Measurements from ENCODE around the gene PREX1.

Gene PREX1

DNA sequence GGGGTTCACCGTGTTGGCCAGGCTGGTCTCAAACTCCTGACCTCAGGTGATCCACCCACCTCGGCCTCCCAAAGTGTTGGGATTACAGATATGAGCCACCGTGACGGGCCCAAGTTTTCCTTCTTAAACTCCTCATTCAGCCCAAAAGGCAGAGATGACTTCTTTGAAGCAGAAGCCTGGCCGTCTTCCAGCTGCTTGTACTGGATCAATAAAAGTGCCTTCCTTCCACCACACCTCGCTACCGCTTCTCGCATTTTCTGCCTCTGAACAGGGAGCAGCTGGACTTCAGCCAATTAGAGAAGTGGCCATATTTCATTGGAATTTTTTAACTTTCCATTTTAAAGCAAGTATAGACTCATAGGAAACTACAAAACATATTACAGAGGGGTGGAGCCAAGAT lies 241.1 kb downstream of the PREX1 start:
- no peak overlapping the region for H3K4me3 ChIP-seq (ENCODE audit: low read depth, low read length)
- TF ChIP-seq, protein P1, sequence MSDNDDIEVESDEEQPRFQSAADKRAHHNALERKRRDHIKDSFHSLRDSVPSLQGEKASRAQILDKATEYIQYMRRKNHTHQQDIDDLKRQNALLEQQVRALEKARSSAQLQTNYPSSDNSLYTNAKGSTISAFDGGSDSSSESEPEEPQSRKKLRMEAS (IDR thresholded peaks at IDR 0.05; ENCODE audit: low read depth, low read length), result no peak
- TF ChIP-seq POLR2A (IDR thresholded peaks at IDR 0.05; ENCODE audit: extremely low read depth, insufficient read length) (no peak), MYC (IDR thresholded peaks at IDR 0.05; ENCODE audit: low read depth, low read length) (no peak)
- TF ChIP-seq, protein P2, sequence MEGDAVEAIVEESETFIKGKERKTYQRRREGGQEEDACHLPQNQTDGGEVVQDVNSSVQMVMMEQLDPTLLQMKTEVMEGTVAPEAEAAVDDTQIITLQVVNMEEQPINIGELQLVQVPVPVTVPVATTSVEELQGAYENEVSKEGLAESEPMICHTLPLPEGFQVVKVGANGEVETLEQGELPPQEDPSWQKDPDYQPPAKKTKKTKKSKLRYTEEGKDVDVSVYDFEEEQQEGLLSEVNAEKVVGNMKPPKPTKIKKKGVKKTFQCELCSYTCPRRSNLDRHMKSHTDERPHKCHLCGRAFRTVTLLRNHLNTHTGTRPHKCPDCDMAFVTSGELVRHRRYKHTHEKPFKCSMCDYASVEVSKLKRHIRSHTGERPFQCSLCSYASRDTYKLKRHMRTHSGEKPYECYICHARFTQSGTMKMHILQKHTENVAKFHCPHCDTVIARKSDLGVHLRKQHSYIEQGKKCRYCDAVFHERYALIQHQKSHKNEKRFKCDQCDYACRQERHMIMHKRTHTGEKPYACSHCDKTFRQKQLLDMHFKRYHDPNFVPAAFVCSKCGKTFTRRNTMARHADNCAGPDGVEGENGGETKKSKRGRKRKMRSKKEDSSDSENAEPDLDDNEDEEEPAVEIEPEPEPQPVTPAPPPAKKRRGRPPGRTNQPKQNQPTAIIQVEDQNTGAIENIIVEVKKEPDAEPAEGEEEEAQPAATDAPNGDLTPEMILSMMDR (IDR thresholded peaks at IDR 0.05; ENCODE audit: low read depth, low read length), result no peak
- DNase-seq (ENCODE audit: low read depth), result no peak

DNA sequence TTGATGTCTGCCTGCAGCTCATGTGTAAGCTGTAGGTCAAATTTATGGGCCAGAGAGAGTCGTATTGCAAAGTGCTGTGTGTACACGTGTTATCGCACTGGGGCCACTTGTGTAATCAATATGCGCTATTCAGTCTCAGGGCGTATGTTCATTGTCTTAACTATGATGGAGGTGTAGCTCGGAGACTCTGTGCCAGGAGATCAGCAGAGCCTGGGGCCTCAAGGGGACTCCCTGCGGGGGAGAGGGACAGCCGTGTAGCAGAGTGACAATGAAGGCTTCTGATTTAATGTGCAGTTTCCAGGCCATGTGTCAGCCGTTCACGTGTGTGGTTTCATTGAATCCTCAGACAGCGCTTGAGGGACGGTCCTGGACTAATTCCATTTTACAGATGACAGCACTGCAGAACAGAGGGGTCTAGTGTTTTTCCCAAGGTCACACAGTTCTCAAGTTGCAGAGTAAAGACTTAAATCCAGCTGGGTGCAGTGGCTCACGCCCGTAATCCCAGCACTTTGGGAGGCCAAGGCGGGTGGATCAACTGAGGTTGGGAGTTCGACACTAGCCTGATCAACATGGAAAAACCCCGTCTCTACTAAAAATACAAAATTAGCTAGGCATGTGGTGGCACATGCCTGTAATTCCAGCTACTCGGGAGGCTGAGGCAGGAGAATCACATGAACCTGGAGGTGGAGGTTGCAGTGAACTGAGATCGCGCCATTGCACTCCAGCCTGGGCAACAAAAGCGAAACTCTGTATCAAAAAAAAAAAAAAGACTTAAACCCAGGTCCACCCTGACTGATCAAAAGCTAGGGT lies 242.5 kb downstream of the PREX1 start:
- DNase-seq (ENCODE audit: low read depth), result no peak
- TF ChIP-seq, protein P1 (IDR thresholded peaks at IDR 0.05; ENCODE audit: low read depth, low read length), result no peak
- TF ChIP-seq POLR2A (IDR thresholded peaks at IDR 0.05; ENCODE audit: extremely low read depth, insufficient read length), result no peak
- TF ChIP-seq, protein P2 (IDR thresholded peaks at IDR 0.05; ENCODE audit: low read depth, low read length), result no peak
- TF ChIP-seq MYC (IDR thresholded peaks at IDR 0.05; ENCODE audit: low read depth, low read length), result no peak
- no peak overlapping the region for H3K4me3 ChIP-seq (ENCODE audit: low read depth, low read length)

DNA sequence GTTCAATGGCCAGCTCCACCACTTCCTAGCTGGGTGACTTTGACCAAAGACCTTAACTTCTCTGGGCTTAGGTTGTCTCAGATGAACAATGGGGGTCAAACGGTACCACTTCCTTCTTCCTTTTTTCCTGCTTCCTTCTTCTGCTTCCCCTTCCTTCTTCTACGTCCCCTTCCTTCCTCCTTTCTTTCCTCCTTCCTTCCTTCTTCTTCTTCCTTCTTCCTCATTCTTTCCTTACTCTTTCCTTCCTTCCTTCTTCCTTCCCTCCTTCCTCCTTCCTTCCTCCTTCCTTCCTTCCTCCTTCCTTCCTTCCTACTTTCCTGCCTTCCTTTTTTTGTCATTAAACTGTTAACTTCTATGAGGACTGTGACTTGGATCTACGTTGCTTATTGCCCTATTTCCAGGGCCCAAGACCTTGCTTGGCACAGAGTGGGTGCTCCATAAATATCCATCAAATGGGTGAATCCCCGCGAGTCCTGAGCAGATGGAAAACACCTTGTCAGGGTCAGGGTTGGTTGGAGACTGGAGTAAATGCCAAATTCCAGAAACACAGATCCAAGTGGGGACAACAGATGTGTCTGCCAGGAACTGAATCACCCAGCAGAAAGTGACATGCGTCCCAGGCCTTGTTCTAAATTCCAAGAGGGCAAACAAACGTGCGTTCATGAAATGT lies 243.3 kb downstream of the PREX1 start:
- DNase-seq (ENCODE audit: low read depth), result no peak

GRCh38 chr20:48583801-48584200 lies 244.0 kb downstream of the PREX1 start:
- H3K4me3 ChIP-seq (ENCODE audit: low read depth, low read length), result no peak overlapping the region
- no peak for DNase-seq (ENCODE audit: low read depth)
- TF ChIP-seq, protein P2 (IDR thresholded peaks at IDR 0.05; ENCODE audit: low read depth, low read length), result no peak
- no peak for TF ChIP-seq POLR2A (IDR thresholded peaks at IDR 0.05; ENCODE audit: extremely low read depth, insufficient read length)
- TF ChIP-seq MYC (IDR thresholded peaks at IDR 0.05; ENCODE audit: low read depth, low read length), result no peak
- TF ChIP-seq, protein P1 (IDR thresholded peaks at IDR 0.05; ENCODE audit: low read depth, low read length), result no peak

More for the DNA sequence above, 243.3 kb downstream of the PREX1 start:
- H3K4me3 ChIP-seq (ENCODE audit: low read depth, low read length), result no peak overlapping the region
- no peak for TF ChIP-seq POLR2A (IDR thresholded peaks at IDR 0.05; ENCODE audit: extremely low read depth, insufficient read length)
- TF ChIP-seq, protein P2 (IDR thresholded peaks at IDR 0.05; ENCODE audit: low read depth, low read length), result no peak
- TF ChIP-seq, protein P1 (IDR thresholded peaks at IDR 0.05; ENCODE audit: low read depth, low read length), result no peak

DNA sequence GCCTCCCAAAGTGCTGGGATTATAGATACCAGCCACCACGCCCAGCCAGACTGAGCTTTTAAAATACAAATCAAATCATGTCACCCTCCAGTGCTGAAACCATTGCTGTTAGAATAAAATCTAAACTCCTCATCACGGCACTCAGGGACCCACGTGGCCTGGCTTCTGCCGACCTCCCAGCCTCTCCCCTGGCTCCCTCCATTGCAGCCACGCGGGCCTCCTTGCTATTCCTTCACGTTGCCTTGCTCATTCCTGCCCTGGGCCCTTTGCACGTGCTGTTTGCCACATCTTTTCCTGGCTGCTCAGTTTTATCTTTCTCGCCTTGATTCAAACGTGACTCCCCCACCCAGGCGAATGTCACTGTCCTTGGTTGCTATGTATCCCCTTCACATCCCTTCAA lies 244.6 kb downstream of the PREX1 start:
- DNase-seq (ENCODE audit: low read depth), result no peak
- no peak overlapping the region for H3K4me3 ChIP-seq (ENCODE audit: low read depth, low read length)
- TF ChIP-seq POLR2A (IDR thresholded peaks at IDR 0.05; ENCODE audit: extremely low read depth, insufficient read length) (no peak), MYC (IDR thresholded peaks at IDR 0.05; ENCODE audit: low read depth, low read length) (no peak)
- TF ChIP-seq, protein P2 (IDR thresholded peaks at IDR 0.05; ENCODE audit: low read depth, low read length), result no peak
- TF ChIP-seq, protein P1 (IDR thresholded peaks at IDR 0.05; ENCODE audit: low read depth, low read length), result no peak
